SH-SY5Y (cell line): ENCODE measurements around the gene FBXL13.

Experiments used
- GATA2 ChIP-seq: IDR thresholded peaks from 2 replicates; pipeline ENCODE4 v1.6.1; 2011; ENCODE audit warnings: mild to moderate bottlenecking, low read depth, low read length
- GATA3 ChIP-seq: IDR thresholded peaks from 2 replicates; pipeline ENCODE4 v1.6.1; 2011; ENCODE audit warnings: low read depth, mild to moderate bottlenecking, low read length, moderate library complexity

DNA sequence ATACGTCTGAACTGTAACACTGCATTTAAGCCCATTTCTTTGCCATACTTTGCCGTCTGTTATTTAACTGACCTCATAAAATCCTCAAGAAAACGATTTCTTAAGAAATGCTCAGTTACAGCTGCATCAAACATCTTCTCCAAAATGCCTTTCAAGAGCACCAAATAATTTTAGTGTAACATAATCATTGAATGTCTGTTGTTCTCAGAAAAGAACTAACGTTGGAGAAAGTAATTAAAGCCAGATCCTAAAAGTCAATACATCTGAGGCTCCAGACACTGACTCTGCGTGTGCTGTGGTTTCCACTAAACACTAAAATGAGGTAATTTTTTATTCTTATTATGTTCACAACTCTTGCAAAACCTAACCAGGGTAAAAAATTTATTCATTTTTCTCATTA is 225.5 kb downstream of the FBXL13 start:
- TF ChIP-seq GATA2 (no peak), GATA3 (no peak)
